NCI-H748 (cell line): Measurements from ENCODE around the gene NUP210L.
A peak's percentile ranks its signal among the peaks of the same experiment; 100 is the strongest.
"Not testable (repeated sequence)": the region's sequence is repeated elsewhere in the genome, so short reads cannot be mapped to it uniquely, and the experiment has no call there.

Source experiments
- DNase-seq: peaks from one replicate; lab custom pipeline; 2025; ENCODE audit not compliant: unreplicated experiment; lab: John Stamatoyannopoulos, UW

Gene NUP210L

DNA sequence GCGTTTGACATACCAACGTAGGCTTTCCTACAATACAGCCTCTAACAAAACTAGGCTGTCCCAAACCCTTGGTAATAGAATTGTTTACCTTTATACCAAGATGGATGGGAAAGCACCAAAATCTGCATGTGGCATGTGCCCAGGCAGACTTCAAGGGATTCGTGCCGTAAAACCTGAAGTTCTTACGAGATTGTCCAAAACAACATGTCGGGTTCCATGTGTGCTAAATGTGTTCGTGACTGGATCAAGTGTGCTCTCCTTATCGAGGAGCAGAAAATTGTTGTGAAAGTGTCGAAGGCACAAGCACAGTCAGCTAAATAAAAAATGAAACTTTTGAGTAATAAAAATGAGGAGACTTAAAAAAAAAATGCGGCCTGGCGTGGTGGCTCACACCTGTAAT, 159.2 kb downstream of the NUP210L start:
- DNase-seq: no peak

DNA sequence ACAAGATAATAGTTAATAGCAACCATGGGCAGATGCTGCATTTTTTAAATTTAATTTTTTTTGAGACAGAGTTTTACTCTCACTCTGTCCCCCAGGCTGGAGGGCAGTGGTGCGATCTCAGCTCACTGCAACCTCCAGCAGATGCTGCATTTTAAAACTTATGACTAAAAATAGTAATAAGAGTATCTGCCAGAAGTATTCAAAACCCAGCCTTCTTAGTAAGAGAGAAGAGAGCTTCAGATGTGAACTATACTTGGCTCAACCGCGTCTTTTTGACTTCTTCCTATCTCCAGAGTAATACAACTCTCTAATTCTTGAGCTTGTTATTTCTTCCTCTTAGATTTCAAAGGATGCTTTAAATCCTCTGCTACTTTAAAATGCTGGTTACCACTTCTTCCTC, 159.7 kb downstream of the NUP210L start:
- no peak for DNase-seq

GRCh38 chr1:153991806-153992205, 163.1 kb downstream of the NUP210L start:
- no peak for DNase-seq

- no peak for DNase-seq
Observed at GRCh38 chr1:153991151-153991630, 163.7 kb downstream of the NUP210L start.

DNA sequence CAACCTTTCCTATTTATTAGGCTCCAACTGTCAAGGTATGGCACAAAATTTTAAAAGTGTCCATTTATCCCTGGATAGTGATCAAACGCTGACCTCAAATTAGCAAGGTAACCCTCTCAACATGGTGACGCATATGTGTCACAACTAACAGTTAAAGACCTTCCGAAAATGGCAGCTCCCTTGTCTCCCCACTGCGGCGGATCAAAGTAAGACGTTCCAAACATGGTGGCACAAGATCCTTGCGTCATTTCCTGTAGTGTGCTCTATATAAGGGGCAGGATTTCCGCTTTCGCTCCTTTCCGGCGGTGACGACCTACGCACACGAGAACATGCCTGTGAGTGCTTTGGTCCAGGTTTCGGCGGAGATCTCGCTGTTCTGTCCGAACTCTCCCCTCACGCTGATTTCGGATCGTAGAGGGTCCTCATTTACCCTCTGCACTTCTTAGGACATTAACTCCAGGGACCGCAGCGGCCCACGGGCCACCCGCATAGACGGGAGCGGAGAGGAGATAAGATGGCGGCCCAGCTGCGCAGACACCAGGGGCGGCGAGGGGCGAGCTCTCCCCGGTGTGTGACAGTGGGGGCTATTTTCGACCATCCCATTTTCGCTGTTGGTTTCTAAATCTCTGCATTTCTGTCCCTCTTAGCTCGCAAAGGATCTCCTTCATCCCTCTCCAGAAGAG, 164.3 kb downstream of the NUP210L start, which contains the start of gene RPS27:
Gene RPS27 (plus strand): TSS at position 295 of the 683 bp plus-strand sequence. CDS start 35 bp downstream, at position 330.
- DNase-seq: peak; percentile 98

- DNase-seq: no peak
Observed at GRCh38 chr1:153987621-153988020, 167.3 kb downstream of the NUP210L start.

GRCh38 chr1:153985941-153986761, 168.7 kb downstream of the NUP210L start, which contains the start of gene RAB13:
Gene RAB13 (minus strand): TSS chr1:153986339. CDS start chr1:153986236, 103 bp downstream.
- DNase-seq: peak; percentile 85

- DNase-seq: no peak
Observed at GRCh38 chr1:153985341-153985912, 169.4 kb downstream of the NUP210L start.

DNA sequence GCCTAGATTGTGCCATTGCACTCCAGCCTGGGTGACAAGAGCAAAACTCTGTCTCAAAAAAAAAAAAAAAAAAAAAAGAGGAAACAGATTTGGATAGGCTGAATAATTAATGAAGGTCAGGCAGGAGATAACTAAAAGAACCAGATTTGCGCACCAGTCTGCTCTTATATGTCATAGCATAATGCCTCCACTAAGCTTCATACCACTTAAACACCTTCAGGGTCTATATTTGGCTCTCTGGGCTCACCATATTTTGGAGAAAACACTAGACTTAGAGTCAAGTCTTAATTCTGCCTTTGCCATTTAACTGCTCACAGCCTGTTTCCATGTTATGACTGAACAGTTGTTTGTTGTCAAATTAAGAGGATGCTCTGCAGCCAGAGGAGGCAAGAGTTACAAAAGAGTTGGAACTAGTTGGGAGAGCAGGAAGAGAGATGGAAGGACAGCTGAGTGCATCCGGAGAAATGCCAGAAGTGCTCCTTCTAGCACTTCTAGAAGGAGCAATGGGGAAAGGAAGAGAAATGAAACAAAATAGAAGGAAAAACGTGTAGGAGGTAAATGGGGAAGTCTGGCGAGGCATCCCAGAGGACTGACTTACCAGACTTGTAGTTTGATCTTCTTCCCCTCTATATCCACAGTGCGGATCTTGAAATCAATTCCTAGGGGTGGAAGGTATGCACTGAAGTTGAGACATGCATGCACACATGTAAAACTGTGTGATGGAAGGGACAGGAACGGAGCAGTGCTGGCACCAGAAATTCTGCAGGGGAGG, 170.6 kb downstream of the NUP210L start:
- DNase-seq: no peak

DNA sequence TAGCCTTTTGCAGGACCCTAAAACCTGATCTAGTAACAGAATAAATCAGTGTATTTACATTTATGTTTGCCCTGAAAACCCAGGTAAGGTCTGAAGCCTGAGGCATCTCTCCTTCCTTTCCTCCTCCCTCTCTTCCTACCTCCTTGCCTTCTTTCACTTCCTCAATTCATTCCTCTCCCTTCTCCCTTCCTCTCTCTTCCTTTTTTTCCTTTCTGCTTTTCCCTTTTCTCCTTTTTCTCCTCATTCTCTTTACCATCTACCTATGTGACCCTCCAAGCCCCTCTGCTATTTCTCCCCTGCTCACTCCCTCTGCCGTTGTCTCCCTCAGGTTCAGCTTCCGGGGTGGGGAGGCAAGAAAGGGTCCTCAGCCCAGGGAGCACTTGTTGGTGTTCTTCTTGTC, 173.1 kb downstream of the NUP210L start:
- not testable (repeated sequence) for DNase-seq

- not testable (repeated sequence) for DNase-seq
Observed at GRCh38 chr1:153979091-153979490, 175.8 kb downstream of the NUP210L start.

- DNase-seq: no peak
Observed at GRCh38 chr1:153978274-153978909, 176.5 kb downstream of the NUP210L start.

DNA sequence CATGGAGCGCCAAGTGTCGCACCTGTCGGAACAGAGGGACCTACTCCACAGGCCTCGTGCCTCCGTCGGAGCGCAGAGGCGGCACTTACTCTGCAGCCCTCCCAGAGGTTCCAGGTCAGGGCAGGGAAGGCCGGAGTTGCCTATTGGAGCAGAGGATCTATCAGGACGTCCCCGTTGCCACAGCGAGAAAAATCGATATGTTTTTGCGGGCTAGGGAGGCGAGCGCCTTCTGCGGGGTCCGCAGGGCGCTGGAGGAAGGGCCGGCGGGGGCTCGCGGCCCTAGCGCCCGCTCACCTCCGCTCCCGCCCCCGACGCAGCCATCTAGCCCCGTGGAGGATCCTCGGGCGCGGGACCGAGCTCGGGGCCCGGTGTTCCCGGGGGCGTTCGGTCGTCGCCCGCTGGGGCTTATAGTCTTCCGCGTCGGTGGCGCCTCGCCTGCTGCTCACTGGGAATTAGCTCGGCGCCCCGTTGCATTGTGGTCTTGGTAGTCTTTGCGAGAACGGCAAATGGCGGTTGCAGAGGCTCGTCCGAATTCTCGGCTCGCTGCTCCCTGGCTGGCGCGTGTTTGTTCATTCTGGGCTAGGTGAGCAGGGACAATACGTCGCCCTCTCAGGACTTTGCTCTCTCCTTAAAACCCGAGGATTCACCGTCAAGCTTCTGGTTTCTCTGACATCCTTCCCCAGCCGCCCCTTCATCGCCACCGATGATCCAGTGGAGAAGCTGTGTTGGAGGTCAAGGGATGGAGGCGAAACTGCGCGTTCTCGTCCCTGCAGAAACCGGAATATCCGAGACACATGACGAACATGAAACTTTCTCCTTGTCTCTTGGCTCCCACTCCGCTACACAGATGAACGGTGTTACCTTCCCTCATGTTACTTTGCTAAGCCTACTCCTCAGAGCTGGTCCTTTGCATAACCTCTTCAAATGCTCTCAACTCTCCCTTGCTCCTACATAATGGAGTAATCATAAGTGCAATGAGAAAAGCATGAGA, 177.3 kb downstream of the NUP210L start, which contains the start of gene JTB:
Gene JTB (minus strand): TSS at position 425 of the 991 bp plus-strand sequence. CDS start 422 bp downstream, at position 3.
- DNase-seq: peak; percentile 87

GRCh38 chr1:153976819-153977249, 178.0 kb downstream of the NUP210L start:
- DNase-seq: no peak

GRCh38 chr1:153973525-153973924, 181.3 kb downstream of the NUP210L start:
- no peak for DNase-seq

- DNase-seq: no peak
Observed at GRCh38 chr1:153973071-153973470, 181.8 kb downstream of the NUP210L start.

DNA sequence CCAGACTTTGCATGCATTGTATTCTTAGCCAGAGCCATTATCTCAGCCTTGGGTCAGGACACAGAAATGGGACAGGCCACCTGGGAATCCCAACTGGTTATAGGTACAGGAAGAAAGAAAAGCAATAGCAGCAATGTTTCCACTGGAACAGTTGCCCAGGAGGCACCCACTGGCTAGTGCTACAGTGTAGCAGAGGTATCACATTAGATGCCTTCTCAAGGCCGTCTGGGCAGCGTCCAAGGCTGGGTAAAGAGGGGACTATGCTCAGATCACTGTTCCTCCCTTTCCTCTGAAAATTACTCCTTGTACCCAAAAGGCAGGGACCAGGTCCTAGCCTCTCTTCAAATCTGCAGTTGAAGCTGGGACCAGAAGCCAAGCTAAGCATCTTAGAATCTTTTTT, 184.5 kb downstream of the NUP210L start:
- DNase-seq: no peak

- DNase-seq: no peak
Observed at GRCh38 chr1:153968972-153969371, 185.9 kb downstream of the NUP210L start.

DNA sequence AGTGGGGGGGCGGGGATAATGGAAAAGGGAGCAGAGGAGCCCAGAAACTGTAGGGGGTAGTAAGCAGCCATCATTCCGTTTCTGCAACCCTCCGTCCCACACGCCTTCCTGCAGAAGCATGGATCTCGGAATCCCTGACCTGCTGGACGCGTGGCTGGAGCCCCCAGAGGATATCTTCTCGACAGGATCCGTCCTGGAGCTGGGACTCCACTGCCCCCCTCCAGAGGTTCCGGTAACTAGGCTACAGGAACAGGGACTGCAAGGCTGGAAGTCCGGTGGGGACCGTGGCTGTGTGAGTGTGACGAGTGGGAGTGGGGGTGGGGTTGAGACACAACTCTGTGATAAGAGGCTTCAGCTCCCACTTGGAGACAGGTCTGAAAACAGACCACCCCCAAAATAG, 186.5 kb downstream of the NUP210L start:
- peak; percentile 54 for DNase-seq
